ENCODE data around the gene GREB1.

The GREB1 gene

DNA sequence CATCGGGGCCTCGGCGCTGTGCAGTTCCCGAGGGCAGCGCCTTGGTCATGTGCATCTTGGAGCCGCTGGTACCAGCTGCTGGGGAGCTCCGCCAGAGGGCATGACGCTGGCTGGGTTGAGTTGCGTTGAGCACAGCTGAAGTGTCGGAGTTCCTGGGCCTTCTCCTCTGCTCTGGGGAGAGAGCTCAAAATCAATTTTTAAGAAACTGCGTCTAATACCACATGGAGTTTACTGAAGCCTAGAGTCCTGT, 48.7 kb downstream of the GREB1 start:
- DNase-seq = no peak

DNA sequence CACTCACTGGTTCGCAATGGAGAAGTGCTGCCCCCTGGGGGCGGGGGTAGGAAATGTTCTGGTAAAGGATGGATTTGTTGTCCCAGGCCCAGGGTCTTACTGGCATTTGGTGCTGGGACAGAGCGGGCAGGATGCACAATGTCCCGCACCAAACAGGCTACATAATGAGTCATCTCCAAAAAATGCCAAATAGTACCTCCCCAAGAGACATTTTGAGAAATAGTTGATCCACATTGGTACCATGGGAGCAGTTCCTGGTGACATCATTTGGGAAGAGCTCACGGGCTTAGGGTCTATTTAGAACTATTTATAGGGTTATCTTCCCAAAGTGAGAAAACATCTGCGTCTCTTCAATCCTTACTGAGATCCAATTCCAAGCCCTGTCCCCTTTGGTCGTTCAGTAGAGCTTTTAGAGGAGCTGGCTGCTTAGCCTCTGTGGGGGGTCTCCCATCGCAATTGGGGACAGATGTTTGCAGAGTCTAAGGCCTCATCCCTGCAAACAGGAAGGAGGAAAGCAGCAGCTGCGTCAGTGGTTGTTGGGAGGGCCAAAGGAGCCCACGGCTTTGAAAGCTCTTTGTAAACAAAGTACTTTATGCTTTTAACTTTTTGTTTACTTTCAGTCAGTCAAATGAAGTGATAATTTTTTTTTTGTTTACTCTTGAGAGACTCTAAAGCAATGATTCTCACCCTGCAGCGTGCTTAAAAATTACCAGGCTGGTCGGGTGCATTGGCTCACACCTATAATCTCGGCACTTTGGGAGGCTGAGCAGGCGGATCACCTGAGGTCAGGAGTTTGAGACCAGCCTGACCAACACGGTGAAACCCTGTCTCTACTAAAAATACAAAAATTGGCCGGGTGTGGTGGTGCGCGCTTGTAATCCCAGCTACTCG, 49.3 kb downstream of the GREB1 start:
- peak; percentile 69 for DNase-seq

DNA sequence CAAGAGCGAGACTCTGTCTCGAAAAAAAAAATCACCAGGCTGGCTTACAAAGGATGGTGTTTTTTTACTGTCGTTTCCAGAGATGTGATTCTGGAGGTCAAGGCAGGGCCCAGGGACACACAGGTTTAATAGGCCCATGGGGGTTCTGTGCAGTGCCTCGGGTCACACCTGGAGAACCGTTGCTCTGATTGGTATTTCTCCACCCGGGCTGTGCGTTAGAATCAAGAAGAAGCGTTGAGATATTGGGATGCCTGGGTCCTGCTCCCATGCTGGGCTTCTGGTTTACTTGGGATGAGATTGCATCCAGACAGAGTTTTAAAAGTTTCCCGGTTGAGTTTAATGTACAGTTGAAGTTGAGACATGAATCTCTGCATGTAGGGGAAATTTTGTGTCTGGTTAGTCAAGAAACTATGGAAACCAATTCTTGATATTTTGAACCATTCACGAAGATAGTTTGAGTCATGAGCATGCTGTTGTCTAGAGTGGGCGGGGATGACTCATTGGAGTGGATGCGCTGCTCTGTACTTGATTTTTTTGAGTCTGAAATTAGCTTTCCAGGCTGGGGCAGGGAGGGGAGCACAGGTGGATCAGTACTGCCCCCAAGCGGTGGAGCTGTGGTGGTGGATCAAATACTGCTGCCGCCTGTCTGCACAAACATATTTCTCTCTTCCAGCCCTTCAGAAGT, 50.1 kb downstream of the GREB1 start:
- DNase-seq = peak; percentile 86

DNA sequence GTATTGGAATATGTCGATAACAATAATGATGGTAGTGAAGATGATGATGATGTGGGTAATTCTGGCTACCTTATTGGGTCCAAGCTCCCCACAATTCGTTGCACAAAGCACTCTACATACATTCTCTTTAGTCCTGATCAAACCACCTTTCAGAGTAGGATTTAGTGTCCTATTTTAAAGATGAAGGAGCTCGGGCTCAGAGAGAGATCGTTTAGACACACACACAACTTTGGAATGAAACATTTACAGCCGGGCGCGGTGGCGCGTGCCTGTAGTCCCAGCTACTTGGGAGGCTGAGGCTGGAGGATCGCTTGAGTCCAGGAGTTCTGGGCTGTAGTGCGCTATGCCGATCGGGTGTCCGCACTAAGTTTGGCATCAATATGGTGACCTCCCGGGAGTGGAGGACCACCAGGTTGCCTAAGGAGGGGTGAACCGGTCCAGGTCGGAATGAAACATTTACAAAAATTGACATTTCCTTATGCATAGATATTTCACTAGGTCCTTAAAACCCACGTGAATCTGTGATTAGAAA, 50.7 kb downstream of the GREB1 start:
- no peak for DNase-seq

DNA sequence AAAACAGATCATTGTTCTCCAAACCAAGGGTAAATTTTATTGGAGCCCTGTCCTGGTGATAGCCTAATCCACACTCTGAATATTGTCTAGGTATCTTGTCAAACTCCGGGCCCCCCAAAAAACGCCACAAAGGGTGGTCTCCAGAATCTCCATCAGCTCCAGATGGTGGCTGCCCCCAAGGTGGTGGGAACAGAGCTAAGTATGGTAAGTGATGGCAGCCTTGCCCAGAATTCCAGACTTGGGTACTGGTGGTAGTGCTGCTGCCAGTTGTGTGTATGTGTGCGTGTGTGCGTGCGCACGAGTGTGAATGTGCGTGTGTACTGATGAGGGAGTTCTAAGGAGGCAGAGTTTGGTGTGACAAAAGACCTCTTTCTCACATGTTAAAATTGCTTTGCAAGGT, 51.2 kb downstream of the GREB1 start:
- no peak for DNase-seq

DNA sequence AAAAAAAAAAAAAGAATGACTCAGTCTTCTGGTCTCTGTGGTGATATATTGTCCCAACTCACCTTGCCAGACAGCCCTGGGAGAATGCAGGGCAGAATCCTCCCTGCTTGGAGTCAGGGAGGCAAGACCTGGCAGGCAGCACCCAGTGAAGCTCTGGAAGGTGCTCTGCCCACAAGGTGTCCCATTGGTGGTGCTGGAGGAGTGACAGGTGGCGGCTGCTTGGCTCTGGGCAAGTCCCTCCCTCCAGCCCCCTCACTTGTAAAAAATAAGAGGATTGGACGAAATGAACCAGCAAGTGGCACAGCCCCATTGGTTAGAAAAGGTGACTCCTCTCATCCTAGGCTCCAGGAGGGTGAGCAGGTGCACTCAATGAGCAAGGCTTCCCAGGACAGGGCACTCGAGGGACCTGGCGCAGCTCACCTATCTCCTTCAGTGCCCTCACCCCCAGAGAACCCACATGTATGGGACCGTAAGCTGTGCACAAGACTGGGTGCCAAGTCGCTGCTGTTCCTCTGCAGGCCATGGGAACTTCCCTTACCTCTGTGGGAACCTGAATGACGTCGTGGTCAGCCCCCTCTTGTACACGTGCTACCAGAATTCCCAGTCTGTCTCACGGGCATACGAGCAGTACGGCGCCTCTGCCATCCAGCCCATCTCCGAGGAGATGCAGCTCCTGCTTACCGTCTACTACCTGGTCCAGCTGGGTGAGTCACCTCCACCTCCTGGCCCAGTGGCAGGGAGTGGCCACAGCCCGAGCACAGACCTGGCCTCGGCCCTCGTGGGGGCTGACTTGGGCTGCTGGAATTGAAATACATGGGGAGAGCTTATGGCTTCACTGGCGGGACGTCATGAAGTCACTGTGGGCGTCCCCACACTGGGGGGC, 54.6 kb downstream of the GREB1 start:
- DNase-seq = no peak

DNA sequence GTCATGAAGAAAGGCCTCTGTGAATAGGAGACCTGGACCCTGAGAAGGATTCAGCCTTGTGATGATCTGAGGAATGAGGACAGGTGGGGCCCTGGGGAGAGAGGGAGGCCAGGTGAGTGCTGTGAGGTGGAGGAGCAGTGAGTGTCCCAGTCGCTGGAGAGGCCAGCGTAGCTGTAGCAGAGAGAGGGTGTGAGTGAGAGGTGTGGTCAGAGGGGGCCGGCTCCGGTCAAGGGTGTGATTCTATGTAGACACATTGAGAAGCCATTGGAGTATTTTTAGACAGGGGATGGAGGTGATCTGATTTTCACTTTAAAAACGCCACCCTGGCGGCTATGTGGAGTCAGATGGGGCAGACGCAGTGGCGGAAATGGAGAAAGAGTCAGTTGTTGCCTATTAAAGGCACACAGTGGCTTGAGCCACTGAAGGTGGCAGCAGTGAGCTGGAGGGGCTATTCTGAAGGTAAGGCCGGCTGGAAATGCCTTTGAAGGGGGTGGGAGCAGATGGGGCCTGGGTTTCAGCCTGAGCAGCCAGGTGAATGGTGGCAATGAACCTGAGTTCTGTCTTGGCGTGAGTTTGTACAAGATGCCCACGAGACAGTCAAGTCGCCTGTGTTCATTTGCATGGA, 55.6 kb downstream of the GREB1 start:
- no peak for DNase-seq

DNA sequence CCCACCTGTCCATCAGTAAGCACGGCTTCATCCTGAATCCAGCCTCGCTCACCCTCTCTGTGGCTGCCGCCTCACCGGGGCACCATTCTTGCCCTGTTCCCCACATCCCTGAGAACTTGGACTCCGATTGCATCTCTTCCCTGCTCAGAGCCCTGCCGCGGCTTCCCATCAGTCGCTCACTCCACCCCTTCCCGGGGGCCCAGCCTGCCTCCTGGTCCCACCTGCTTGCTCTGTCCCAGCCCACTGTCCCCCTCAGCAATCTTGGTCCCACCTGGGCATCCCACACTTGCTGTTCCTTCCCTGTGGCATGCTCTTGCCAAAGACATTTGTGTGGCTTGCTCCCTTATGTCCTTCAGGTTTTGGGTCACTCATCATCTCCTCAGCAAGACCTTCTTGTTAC, 56.3 kb downstream of the GREB1 start:
- DNase-seq = no peak

DNA sequence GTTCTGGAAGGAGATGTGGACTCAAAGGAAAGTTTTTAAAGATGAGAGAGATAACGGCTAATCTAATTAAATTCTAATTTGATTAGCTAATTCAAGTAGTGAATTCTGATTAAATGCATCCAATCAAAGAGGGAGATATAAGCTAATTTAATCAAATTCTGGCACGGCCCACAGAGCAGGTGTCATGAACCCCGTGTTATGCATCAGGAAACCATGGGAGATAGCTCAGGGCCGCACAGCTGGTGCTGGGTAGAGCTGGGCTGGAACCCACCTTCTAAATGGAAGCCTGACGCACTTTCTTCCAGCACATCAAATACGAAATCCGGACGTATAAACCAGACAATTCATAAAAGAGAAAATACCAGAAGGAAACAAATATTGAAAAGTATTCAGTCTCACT, 57.2 kb downstream of the GREB1 start:
- no peak for DNase-seq

DNA sequence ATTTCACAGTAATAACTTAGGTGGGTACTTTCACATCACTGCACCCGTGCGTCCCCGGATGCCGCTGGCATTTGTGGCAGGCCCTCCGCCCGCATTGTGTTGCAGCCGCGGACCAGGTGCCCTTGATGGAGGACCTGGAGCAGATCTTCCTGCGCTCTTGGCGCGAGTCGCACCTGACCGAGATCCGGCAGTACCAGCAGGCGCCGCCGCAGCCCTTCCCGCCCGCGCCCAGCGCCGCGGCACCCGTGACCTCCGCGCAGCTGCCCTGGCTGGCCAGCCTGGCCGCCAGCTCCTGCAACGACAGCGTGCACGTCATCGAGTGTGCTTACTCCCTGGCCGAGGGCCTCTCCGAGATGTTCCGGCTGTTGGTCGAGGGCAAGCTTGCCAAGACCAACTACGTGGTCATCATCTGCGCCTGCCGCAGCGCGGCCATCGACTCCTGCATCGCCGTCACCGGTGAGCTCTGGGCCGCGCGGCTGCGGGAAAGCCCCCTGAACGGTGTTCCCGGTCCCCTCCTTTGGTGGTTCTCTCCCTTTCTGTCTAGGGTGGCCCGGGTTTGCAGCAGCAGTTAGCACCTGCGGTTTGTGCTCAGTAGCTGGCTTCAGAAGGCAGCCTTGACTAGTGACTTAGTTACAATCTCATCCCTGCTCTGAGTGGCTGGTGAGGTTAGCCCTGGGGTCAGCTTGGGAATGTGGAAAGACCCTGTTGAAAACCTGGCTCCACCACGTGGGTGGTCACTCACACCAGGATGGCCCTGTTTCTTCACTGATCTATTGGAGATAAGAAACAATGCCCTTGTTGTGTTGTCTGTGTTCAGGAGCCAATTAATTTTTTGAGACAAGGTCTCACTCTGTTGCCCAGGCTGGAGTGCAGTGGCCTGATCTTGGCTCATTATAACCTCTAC, 59.1 kb downstream of the GREB1 start:
- DNase-seq = no peak

DNA sequence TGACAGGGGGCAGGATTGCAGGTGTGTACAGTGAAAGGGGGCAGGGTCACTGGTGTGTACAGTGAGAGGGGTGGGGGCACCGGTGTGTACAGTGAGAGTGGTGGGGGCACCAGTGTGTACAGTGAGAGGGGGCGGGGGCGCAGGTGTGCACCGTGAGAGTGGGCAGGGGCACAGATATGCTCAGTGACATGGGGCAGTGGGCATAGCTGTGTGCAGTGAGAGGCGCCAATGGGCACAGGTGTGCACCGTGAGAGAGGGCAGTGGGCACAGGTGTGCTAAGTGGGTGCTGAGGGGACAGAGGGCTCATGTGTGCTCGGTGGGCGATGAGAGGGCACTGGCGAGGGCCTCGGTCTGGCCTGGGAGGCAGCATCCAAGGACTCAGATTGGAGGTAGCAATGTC, 63.0 kb downstream of the GREB1 start:
- no peak for DNase-seq

DNA sequence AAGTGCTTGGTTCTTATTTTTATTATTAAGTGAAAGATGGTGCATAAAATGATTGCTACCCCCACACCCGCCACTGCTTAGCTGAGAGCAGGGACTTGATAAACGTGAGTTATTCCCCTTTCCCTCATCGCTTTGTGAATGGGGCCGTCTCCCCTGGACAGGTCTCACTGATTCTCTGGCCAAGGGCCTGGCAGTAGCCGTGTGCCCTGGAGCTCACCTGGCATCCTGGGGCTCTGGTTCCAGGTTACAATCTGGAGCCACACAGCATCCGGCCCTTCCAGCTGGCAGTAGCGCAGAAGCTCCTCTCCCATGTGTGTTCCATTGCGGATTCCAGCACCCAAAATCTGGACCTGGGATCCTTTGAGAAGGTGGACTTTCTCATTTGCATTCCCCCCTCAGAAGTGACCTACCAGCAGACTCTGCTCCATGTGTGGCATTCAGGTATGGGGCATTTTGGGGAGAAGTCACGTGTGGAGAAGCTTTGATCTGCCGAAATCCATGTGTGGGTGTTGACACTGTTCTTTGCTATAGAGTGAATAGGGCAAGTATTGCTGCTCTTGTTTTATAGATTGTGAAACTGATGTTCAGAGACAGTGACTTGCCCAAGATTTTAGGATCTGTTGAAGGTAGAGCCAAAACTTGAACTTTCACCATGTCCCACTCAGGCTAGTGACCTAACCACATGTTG, 63.8 kb downstream of the GREB1 start:
- DNase-seq = no peak

DNA sequence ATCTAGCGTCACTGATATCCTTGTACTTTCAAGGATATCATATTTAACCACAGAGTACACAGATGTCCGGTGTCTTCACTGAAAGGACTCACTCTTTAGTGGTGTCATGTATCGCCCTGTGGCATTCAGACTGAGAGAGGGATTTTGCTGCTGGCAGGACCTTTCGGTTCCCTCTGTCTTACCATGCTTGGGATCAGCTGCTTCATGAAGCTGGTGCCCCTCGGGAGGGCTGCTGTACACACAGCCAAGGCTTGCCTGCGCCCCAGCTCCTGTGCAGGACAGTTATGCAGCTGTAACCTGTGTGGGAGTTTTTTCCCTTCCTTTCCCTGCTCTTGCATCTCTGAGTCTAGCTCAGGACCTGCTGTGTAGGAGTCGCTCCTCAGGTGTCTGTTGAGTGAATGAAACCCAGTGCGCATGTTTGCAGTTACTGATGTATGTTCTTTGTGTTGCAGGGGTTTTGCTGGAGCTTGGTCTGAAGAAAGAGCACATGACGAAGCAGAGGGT, 64.4 kb downstream of the GREB1 start:
- DNase-seq = no peak

DNA sequence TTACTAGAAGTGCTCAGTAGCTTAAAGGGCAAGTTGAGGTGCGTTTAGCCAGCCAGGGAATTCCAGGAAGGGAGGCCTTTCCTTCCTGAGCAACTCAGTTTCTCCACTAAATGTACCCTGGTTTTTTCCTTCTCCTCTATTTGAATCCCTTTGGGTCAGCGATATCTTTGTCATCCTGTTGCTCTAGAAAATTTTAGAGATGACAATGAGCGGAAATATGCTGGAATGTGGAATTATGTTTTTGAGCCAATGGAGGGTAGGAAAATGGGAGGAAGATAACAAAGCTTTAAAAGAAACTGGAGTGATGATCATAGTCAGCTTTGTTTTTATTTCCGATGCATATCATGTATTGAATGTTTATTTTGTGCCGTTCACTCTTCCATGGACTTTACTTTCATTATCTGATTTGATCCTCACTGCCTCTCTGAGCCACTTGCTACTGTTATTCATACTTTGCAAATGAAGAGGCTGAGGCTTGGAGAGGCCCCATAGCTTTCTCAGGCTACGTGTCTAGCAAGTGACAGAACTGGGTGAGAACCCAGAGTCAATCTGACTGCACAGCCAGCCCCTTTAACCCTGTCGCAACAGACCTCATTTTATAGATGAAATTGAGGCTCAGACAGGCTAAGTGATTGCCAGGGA, 68.8 kb downstream of the GREB1 start:
- no peak for DNase-seq

DNA sequence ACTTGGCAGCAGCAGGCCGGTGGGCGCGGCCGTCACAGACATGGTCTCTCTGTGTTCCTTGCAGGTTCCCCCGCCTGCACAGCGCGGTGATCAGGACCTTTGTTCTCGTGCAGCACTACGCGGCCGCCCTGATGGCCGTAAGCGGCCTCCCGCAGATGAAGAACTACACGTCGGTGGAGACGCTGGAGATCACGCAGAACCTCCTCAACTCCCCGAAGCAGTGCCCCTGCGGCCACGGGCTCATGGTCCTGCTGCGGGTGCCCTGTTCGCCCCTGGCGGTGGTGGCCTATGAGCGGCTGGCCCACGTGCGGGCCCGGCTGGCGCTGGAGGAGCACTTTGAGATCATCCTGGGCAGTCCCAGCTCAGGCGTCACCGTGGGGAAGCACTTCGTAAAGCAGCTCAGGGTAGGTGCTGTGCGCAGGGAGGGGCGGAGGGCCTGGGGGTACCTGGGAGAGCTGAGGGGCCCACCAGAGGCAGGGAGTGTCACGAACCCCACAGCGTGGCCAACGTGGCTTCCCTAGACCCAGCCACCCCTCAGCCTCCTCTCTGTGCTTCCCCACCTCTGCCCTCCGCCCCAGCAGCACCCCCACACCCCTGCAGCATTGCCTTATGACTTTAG, 76.9 kb downstream of the GREB1 start:
- no peak for DNase-seq

DNA sequence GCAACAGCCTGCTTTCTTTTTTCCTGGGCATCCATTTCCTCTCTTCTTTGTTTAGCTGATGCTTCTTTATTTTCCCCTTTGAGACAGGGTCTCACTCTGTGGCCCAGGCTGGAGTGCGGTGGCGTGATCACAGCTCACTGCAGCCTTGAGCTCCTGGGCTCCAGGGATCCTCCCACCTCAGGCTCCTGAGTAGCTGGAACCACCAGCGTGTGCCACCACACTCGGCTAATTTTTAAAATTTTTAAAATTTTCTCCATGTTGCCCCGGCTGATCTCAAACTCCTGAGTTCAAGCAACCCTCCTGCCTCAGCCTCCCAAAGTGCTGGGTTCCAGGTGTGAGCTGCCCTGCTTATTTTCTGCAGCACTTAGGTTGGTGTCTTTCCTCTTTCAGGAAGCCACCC, 77.4 kb downstream of the GREB1 start:
- no peak for DNase-seq

DNA sequence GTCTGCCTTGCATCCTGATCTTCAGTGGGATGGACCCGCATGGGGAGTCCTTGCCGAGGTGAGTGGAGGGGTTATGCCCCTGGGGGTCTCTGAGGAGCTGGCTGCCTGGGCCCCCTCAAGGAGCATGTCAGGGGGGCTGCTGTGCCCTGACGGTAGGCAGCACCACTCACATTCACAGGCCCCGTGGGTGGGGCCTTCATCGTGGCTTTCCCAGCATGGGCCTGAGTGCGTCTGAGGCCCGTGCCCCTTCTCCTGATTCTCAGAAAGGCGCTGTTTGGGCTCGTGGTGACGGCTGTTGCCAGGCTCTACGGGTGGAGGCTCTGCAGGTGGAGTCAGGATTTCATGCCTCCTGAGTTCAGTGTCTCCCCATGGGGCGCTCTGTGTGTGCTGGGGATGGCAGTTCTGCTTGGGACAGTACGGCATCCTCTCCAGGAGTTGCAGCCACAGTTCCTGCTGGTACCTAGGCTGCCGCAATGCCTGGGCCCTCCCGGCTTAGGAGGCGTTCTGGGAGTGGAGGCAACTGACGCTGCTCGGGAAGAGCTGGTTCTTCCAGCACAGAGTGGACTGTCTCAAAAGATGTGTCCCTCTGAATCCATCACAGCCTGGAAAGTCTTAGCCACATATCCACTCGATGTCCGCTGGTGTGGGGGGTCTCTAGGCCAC, 78.8 kb downstream of the GREB1 start:
- DNase-seq = no peak

DNA sequence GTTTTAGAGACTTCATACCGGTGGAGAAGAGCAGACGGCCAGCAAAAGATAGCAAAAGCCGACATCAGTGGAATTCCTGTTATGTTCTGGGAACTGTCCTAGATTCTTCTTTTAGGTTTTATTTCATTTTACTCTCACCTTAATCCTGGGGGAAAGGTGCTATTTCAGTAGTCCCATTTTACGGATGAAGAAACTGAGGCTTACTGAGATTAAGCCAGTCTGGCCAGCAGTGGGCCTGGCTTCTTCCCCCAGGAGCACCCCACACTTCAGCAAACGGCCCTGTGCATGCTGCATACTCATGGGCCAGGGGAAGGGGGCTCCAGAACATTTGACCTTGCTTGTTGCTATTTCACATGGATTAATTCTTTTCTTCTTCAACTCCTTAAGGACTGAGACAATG, 79.5 kb downstream of the GREB1 start:
- no peak for DNase-seq

DNA sequence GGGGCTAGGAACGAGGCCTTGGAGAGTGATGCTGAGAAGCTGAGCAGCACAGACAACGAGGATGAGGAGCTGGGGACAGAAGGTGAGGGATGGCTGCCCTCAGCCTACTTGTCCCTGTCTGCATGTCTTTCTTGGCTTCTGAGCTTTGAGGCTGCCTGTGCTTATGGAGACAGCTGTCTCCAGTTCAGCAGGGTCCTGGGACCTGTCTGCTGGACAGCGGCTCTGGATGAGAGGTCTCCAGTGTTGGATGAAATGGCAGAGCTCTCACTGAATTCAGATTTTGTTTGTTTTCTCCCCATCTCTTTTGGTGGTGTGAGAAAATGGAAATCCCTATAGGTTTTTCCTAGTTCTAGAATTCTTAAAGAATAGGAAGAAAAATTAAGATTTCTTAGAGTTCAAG, 81.4 kb downstream of the GREB1 start:
- no peak for DNase-seq

Measured in stimulated activated CD4-positive, alpha-beta T cell treated with anti-CD3 and anti-CD28 coated beads, Interleukin-4, amount 100 ng/mL, for 1 hour (primary cell).